Activated T-helper 1 cell treated with Interleukin-2 at 50 U/mL for 16 hours (primary cell): ENCODE results near the gene TESK2.

ENCODE experiments used
- DNase-seq: peaks from one replicate; pipeline ENCODE4 v3.0.0-alpha.2; 2020; ENCODE audit warnings: low read depth

The TESK2 gene

GRCh38 chr1:45337630-45338325, 153.2 kb downstream of the TESK2 start:
- DNase-seq, result no peak

- DNase-seq, result no peak
Observed at GRCh38 chr1:45335855-45336324, 155.1 kb downstream of the TESK2 start.

GRCh38 chr1:45334308-45335245, 156.4 kb downstream of the TESK2 start:
- DNase-seq, result no peak

- no peak for DNase-seq
Observed at GRCh38 chr1:45332346-45332720, 158.6 kb downstream of the TESK2 start.

GRCh38 chr1:45331436-45332345, 159.3 kb downstream of the TESK2 start:
- DNase-seq, result no peak

GRCh38 chr1:45329445-45329844, 161.5 kb downstream of the TESK2 start:
- no peak for DNase-seq

GRCh38 chr1:45328680-45329079, 162.3 kb downstream of the TESK2 start:
- DNase-seq, result no peak

GRCh38 chr1:45327644-45328515, 163.1 kb downstream of the TESK2 start:
- no peak for DNase-seq

GRCh38 chr1:45326627-45327623, 164.0 kb downstream of the TESK2 start, which contains the start of gene HPDL:
Gene HPDL, plus strand, starts transcription at chr1:45326895. Its CDS starts 254 bp downstream, at chr1:45327149.
- DNase-seq, result no peak

GRCh38 chr1:45325851-45326506, 165.0 kb downstream of the TESK2 start:
- no peak for DNase-seq

GRCh38 chr1:45322486-45323040, 168.4 kb downstream of the TESK2 start:
- no peak for DNase-seq

GRCh38 chr1:45321444-45321843, 169.5 kb downstream of the TESK2 start:
- DNase-seq, result no peak

- DNase-seq, result no peak
Observed at GRCh38 chr1:45319761-45320160, 171.2 kb downstream of the TESK2 start.

GRCh38 chr1:45317166-45317565, 173.8 kb downstream of the TESK2 start:
- no peak for DNase-seq

GRCh38 chr1:45314266-45314665, 176.7 kb downstream of the TESK2 start:
- no peak for DNase-seq

- no peak for DNase-seq
Observed at GRCh38 chr1:45306905-45307304, 184.1 kb downstream of the TESK2 start.

- DNase-seq, result no peak
Observed at GRCh38 chr1:45306319-45306718, 184.6 kb downstream of the TESK2 start.

- no peak for DNase-seq
Observed at GRCh38 chr1:45305231-45305630, 185.7 kb downstream of the TESK2 start.
